Left renal cortex interstitium (tissue), 4 donors: Measurements from ENCODE around the gene PPL. TPM values are rescaled to one million over a fixed set of nuclear protein-coding genes. Genes with fewer than 3 reads are reported as not detected.

Experiments used
- DNase-seq, 4 donors: peaks; one replicate each; pipeline ENCODE4 v3.0.0-alpha.2; 2013; ENCODE audit warnings: low read depth in 4 of 4, low spot score in 2 of 4, missing footprints in 1 of 4
- polyA plus RNA-seq, 4 donors: library from polyadenylated mRNA; unstranded; fragments of 120-200 nt; gene quantifications; one replicate each; pipeline ENCODE4 v1.2.1, GENCODE V29; 2013; ENCODE audit not compliant: insufficient read length in 4 of 4

The PPL gene
- polyA plus RNA-seq, 4 donors: 26.5 to 39.9 (median 31.2) TPM

DNA sequence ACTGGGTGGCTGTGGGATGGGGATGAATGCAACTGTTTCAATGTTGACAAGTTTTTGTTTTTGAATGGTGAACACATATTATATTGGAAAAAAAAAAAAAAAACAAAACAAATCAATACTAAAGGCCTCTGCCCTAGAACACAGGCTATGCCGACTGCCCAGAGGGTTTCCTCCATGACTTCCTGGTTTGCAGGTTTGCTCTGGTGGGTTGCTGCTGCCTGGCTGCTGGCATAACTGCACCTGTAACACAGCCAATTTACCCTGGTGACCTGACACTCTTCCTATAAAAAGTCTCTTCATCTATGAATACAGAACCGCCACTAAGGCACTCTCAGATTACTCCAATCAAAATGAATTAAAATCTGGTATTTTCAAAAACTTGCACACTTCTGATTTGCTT is 100.2 kb downstream of the PPL start:
- DNase-seq: no peak

DNA sequence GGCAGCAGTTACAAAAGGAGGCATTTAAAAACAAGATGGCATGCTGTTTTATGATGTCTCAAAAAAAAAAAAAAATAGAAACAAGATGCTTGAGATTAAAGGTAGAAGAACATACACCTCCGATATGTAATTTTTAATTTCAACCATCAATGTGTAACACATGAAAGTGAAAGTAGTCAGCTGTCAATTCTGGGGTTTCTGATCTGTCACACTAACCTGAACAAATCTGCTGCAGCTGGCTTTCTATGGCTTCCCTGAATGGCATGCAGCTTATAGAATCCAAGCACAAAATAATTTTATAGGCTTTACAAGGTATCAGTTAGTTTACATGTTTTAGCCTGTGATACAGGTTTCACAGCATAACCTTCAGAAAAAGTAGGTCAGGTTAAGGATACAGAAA is 103.4 kb downstream of the PPL start:
- no peak for DNase-seq

DNA sequence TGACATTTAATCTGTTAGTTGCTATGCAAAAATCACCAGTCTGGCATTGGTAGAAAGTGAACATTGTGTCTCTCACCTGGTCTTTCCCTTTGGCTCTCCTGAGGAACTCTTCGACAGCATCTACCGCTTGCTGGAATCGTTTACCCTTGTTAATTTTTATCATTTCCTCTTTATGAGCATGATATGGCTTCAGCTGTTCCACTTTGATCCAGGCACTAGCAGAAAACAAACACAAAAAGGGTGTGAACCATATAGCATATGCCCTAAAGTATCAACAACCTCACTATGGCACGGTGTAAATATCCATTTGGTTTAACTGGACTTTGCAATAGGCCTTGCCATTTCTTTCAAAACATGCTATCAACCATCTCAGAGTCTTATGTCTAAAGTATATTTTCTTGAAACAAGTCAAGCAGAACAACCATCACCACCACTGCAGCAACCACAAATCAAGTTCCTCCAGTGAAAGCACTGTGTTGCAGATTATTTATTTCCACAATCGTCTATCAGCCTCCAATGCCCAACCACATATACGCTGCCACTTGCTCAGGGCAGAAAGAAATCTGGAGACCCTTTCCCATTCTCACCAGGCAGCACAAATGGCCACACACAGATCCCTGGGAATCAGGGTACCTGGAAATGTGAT is 104.1 kb downstream of the PPL start:
- DNase-seq: no peak

Other genes with a start within 250 kb of the PPL start
- 10 to 100 TPM; 37.0 to 66.3 (median 49.7) TPM for gene NUDT16L1, start 243.6 kb downstream of the PPL start, polyA plus RNA-seq
- gene ANKS3, start 202.9 kb downstream of the PPL start, polyA plus RNA-seq: 10 to 100 TPM; 18.2 to 38.7 (median 30.3) TPM
- gene DNAAF8, start 202.6 kb downstream of the PPL start, polyA plus RNA-seq: 1 to 10 TPM; 2.0 to 3.5 (median 2.4) TPM
- gene ZNF500, start 170.0 kb downstream of the PPL start, polyA plus RNA-seq: 10 to 100 TPM; 12.7 to 25.8 (median 16.2) TPM
- gene SEPTIN12, start 148.8 kb downstream of the PPL start, polyA plus RNA-seq: under 1 TPM in 2 of 4 donors, not detected in 2; 0.19 to 0.30 TPM
- gene SMIM22, start 141.8 kb downstream of the PPL start, polyA plus RNA-seq: 10 to 100 TPM in 3 of 4 donors, 1 to 10 TPM in 1; 9.6 to 12.4 (median 11.3) TPM
- gene ROGDI, start 134.5 kb downstream of the PPL start, polyA plus RNA-seq: 10 to 100 TPM; 29.8 to 58.2 (median 40.9) TPM
- 100 to 1,000 TPM; 120 to 150 (median 135) TPM for gene GLYR1, start 89.9 kb downstream of the PPL start, polyA plus RNA-seq
- 10 to 100 TPM; 30.0 to 45.2 (median 34.5) TPM for gene UBN1, start 89.7 kb downstream of the PPL start, polyA plus RNA-seq
- under 1 TPM; 0.14 to 0.30 (median 0.17) TPM for gene SEC14L5, start 21.2 kb upstream of the PPL start, polyA plus RNA-seq
- gene NAGPA, start 96.8 kb upstream of the PPL start, polyA plus RNA-seq: 10 to 100 TPM in 3 of 4 donors, 1 to 10 TPM in 1; 8.8 to 14.8 (median 11.5) TPM
- gene C16orf89, start 128.8 kb upstream of the PPL start, polyA plus RNA-seq: 1 to 10 TPM; 3.2 to 8.1 (median 5.2) TPM
- 10 to 100 TPM; 23.9 to 28.3 (median 25.4) TPM for gene ALG1, start 134.7 kb upstream of the PPL start, polyA plus RNA-seq
- gene EEF2KMT, start 160.6 kb upstream of the PPL start, polyA plus RNA-seq: 10 to 100 TPM; 11.0 to 15.9 (median 13.5) TPM